T follicular helper cell (primary cell): ENCODE measurements around the gene HNRNPH1.

ENCODE experiments used
- DNase-seq: peaks from one replicate; pipeline ENCODE4 v3.0.0-alpha.2; 2020; ENCODE audit warnings: low read depth

Gene HNRNPH1

GRCh38 chr5:179621551-179622214, 1.8 kb downstream of the HNRNPH1 start:
- DNase-seq, result no peak

GRCh38 chr5:179620703-179621350, 2.6 kb downstream of the HNRNPH1 start:
- no peak for DNase-seq

- DNase-seq, result no peak
These were observed 3.2 kb downstream of the HNRNPH1 start for GRCh38 chr5:179620293-179620692.

- DNase-seq, result no peak
These were observed 3.7 kb downstream of the HNRNPH1 start for GRCh38 chr5:179619776-179620175.

- DNase-seq, result no peak
These were observed 4.4 kb downstream of the HNRNPH1 start for GRCh38 chr5:179618923-179619554.

- no peak for DNase-seq
These were observed 5.5 kb downstream of the HNRNPH1 start for GRCh38 chr5:179617930-179618329.

GRCh38 chr5:179616002-179616594, 7.4 kb downstream of the HNRNPH1 start:
- no peak for DNase-seq

GRCh38 chr5:179615203-179615602, 8.3 kb downstream of the HNRNPH1 start:
- DNase-seq, result no peak

- DNase-seq, result no peak
These were observed 8.7 kb downstream of the HNRNPH1 start for GRCh38 chr5:179614745-179615144.

- DNase-seq, result no peak
These were observed 9.9 kb downstream of the HNRNPH1 start for GRCh38 chr5:179613460-179614071.

GRCh38 chr5:179612577-179613459, 10.7 kb downstream of the HNRNPH1 start:
- DNase-seq, result no peak

GRCh38 chr5:179610903-179611265, 12.6 kb downstream of the HNRNPH1 start:
- no peak for DNase-seq

- no peak for DNase-seq
These were observed 13.2 kb downstream of the HNRNPH1 start for GRCh38 chr5:179610109-179610902.

- no peak for DNase-seq
These were observed 13.7 kb downstream of the HNRNPH1 start for GRCh38 chr5:179609834-179610108.

GRCh38 chr5:179608131-179608581, 15.3 kb downstream of the HNRNPH1 start:
- peak; percentile 34 for DNase-seq

GRCh38 chr5:179607160-179607931, 16.1 kb downstream of the HNRNPH1 start:
- DNase-seq, result no peak

- no peak for DNase-seq
These were observed 16.6 kb downstream of the HNRNPH1 start for GRCh38 chr5:179606910-179607159.

- no peak for DNase-seq
These were observed 17.2 kb downstream of the HNRNPH1 start for GRCh38 chr5:179606071-179606909.
